Ishikawa (cell line): Measurements from ENCODE around the gene NOTCH3.

ENCODE experiments used
- CEBPB ChIP-seq: IDR thresholded peaks from 2 replicates; pipeline ENCODE4 v1.6.1; 2012
- CREB1 ChIP-seq: IDR thresholded peaks from 2 replicates; pipeline ENCODE4 v1.6.1; 2012; ENCODE audit warnings: low read depth
- EGR1 ChIP-seq: IDR thresholded peaks from 2 replicates; pipeline ENCODE4 v1.6.1; 2012
- EP300 ChIP-seq: IDR thresholded peaks from 2 replicates; pipeline ENCODE4 v1.6.1; 2012; ENCODE audit warnings: borderline replicate concordance
- FOXM1 ChIP-seq: IDR thresholded peaks from 2 replicates; pipeline ENCODE4 v1.6.1; 2012; ENCODE audit warnings: low read depth, borderline replicate concordance
- NFIC ChIP-seq: IDR thresholded peaks from 2 replicates; pipeline ENCODE4 v1.6.1; 2012
- RAD21 ChIP-seq: IDR thresholded peaks from 2 replicates; pipeline ENCODE4 v1.6.1; 2012; ENCODE audit warnings: low read depth
- TAF1 ChIP-seq: IDR thresholded peaks from 2 replicates; pipeline ENCODE4 v1.6.1; 2012; ENCODE audit warnings: low read depth, mild to moderate bottlenecking
- TCF12 ChIP-seq: IDR thresholded peaks from 2 replicates; pipeline ENCODE4 v1.6.1; 2012; ENCODE audit warnings: low read depth
- TEAD4 ChIP-seq: IDR thresholded peaks from 2 replicates; pipeline ENCODE4 v1.6.1; 2012
- YY1 ChIP-seq: IDR thresholded peaks from 2 replicates; pipeline ENCODE4 v1.6.1; 2012; ENCODE audit warnings: low read depth
- ZBTB7A ChIP-seq: IDR thresholded peaks from 2 replicates; pipeline ENCODE4 v1.6.1; 2012; ENCODE audit warnings: low read depth
- TF ChIP-seq, protein P1 (sequence below): IDR thresholded peaks from 2 replicates; pipeline ENCODE4 v1.6.1; 2012
- TF ChIP-seq, protein P2 (sequence below): IDR thresholded peaks from 2 replicates; pipeline ENCODE4 v1.6.1; 2012
- TF ChIP-seq, protein P3 (sequence below): IDR thresholded peaks from 2 replicates; pipeline ENCODE4 v1.6.1; 2012; ENCODE audit warnings: low read depth, mild to moderate bottlenecking

NOTCH3 gene

DNA sequence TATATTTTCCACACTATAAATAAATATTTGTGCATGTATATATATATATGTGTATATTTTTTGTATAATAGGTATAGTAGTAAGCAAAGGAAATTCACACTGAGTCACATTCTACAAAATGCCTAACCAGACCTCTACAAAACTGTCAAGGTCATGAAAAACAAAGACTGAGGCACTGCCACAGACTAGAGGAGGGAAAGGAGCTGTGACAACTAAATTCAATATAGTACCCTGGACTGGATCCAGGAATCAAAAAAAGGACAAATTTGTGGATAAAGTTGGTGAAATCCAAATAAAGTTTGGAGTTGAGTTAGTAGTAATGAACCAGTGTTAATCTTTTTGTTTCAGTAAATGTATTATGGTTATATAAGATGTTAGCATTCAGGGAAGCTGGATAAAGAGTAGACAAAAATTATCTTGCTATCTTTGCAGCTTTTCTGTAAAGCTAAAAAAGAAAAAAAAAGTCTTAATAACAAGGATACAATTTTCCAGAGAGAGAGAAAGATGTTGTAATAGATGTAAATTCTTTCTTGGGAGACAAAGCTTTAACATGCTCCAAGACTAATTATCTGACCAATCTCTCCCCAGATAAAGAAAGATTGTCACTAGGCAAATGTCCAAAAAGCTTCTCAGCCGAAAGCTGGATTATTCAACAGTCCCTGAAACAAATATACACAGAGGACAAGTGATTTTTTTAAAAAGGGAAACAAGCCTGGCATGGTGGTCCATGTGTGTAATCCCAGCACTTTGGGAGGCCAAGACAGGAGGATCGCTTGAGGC is 74.5 kb downstream of the NOTCH3 start:
- TF ChIP-seq EP300 (no peak), ZBTB7A (no peak), YY1 (no peak), TAF1 (no peak)
- TF ChIP-seq, protein P1, sequence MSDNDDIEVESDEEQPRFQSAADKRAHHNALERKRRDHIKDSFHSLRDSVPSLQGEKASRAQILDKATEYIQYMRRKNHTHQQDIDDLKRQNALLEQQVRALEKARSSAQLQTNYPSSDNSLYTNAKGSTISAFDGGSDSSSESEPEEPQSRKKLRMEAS: no peak

DNA sequence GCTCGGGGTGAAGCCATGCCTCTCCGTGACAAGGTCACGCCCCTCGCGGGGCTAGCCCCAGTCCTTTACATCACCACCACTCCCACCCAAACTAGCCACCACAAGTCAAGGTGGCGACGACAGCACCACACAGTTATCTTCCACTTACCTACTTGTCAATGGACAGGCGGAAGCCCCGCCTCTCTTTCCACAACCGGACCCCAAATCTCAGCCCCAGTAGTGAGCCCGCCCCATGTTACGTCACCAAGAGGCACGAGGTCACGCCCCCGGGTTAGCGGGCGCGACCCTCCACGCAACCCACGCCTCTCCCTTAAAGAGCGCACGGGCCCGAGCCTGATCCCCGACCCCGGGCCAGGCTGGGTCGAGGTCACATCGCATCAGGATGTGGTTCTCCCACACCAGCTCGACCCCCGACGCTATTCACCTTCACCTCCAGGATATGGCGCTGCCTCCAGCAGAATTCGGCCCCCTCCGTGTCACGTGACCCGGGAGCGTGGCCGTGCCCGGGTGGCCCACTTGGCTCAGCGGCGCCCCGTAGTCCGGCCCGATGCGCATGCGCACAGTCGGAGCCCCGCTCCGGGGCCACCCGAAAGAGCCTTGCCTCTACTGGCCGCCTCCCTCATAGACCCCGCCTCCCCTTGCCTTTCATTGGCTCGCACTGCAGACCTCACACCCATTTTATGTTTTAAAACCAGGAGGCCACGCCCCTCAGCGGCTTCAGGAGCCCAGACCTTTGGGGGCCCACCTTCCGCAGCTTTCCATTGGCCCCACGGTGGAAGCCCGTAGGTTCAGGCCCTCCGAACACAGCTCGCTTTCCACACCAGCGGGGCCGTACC is 75.3 kb downstream of the NOTCH3 start:
- TF ChIP-seq, protein P2, sequence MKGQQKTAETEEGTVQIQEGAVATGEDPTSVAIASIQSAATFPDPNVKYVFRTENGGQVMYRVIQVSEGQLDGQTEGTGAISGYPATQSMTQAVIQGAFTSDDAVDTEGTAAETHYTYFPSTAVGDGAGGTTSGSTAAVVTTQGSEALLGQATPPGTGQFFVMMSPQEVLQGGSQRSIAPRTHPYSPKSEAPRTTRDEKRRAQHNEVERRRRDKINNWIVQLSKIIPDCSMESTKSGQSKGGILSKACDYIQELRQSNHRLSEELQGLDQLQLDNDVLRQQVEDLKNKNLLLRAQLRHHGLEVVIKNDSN: peak; percentile 97
- TF ChIP-seq NFIC (no peak), TEAD4 (no peak), ZBTB7A (no peak; the same call in 1 of the 2 replicates), TAF1 (no peak), RAD21 (no peak), CEBPB (no peak), YY1 (peak; percentile 69), CREB1 (no peak; the same call in 1 of the 2 replicates), EGR1 (peak; percentile 27; the same call in 1 of the 2 replicates), FOXM1 (peak; percentile 75), EP300 (no peak), TCF12 (no peak; the same call in 1 of the 2 replicates)
- TF ChIP-seq, protein P3, sequence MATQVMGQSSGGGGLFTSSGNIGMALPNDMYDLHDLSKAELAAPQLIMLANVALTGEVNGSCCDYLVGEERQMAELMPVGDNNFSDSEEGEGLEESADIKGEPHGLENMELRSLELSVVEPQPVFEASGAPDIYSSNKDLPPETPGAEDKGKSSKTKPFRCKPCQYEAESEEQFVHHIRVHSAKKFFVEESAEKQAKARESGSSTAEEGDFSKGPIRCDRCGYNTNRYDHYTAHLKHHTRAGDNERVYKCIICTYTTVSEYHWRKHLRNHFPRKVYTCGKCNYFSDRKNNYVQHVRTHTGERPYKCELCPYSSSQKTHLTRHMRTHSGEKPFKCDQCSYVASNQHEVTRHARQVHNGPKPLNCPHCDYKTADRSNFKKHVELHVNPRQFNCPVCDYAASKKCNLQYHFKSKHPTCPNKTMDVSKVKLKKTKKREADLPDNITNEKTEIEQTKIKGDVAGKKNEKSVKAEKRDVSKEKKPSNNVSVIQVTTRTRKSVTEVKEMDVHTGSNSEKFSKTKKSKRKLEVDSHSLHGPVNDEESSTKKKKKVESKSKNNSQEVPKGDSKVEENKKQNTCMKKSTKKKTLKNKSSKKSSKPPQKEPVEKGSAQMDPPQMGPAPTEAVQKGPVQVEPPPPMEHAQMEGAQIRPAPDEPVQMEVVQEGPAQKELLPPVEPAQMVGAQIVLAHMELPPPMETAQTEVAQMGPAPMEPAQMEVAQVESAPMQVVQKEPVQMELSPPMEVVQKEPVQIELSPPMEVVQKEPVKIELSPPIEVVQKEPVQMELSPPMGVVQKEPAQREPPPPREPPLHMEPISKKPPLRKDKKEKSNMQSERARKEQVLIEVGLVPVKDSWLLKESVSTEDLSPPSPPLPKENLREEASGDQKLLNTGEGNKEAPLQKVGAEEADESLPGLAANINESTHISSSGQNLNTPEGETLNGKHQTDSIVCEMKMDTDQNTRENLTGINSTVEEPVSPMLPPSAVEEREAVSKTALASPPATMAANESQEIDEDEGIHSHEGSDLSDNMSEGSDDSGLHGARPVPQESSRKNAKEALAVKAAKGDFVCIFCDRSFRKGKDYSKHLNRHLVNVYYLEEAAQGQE: no peak
- TF ChIP-seq, protein P1: peak; percentile 77

DNA sequence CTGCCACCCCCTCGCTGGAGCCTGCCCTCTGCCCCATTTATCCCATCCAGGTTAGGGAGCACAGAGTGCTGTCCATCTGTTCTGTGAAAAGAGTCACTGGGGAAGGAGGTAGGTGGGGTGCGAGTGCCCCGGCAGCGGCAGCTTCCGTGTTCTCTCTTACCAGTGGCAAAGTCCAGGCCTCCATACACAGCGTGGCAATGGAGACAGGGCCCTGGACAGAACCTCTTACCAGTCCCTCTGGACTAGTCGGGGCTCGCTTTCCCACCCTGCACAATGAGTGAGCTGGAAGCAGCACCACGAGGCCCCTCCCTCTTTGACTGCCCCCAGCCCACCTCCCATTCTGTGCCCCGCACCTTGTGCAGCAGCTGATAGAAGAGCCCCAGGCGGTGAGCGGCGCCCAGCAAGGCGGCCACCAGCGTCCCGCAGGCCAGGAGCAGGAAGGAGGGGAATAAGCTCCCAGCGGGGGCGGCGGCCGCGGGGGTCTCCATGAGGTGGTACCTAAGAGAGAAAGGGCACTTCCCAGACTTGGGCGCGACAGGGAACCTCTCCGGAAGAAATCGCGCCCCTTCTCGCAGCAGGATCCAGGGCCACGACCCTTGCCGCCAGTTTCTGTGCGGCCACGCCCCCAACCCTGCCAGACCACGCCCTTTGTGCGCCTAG is 76.1 kb downstream of the NOTCH3 start:
- peak; percentile 39; the same call in 1 of the 2 replicates for TF ChIP-seq ZBTB7A
- TF ChIP-seq RAD21: no peak

DNA sequence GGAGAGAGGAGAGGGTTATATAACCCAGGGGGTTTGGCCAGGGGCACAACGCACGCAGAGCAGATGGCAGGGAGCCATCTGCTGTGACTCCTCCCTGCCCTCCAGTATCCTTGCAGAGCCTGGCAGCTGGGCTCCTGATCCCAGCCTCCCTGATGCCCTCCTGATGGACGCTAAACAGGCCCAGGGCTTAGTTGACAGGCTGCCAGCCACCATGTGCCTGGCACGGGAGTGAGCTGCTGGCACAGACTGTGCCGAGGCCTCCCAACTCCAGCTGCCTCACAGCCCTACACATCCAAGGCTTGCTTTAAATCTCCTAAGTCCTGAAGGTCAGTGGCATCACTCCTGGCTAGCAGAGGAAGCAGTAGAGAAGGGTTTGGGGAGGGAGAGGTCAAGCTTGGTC is 76.9 kb downstream of the NOTCH3 start:
- TF ChIP-seq RAD21: no peak
- no peak for TF ChIP-seq CREB1
- no peak for TF ChIP-seq EP300

DNA sequence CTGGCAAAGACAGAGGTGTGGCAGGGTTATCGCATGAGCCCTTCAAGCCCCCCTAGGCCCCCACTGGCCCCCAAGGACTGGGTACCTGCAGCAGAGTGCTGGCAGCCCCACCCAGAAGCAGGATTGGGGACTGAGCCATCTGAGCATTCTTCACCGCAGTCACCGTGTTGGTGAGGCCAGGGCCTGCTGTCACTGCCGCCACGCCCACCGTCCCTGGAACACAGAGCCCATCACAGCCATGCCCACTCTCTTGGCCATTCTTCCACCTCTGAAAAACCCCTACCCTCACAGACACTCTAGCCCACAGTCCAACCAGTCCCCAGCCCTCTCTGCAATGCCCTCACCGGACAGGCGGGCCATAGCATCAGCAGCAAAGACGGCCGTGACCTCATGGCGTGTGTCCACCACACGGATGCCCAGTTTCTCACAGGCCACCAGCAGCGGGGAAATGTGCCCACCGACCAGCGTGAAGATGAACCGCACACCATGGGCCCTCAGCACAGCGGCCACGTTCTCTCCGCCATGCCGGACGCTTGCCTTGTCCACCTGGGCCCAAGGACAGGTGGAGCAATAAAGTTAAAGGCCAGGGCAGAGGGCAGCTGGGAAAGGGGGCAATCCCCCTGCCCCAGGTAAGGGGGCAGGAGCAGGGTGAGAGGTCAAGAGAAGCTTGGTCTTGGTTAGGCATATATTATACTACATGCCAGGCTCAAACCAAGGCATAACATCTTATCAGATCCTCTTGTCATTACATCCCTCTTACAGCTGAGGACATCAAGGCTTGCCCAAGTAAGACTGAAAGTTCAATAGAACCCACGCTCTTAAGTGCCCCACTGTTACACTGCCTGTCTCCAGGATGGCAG is 77.5 kb downstream of the NOTCH3 start:
- no peak for TF ChIP-seq CREB1
- TF ChIP-seq, protein P3: no peak
- TF ChIP-seq CEBPB: no peak
- no peak for TF ChIP-seq FOXM1
- TF ChIP-seq EP300: no peak
- no peak for TF ChIP-seq TEAD4
- TF ChIP-seq NFIC: no peak
- no peak for TF ChIP-seq TCF12
- TF ChIP-seq, protein P1: no peak
- TF ChIP-seq YY1: no peak
- TF ChIP-seq RAD21: no peak
- TF ChIP-seq ZBTB7A: no peak
- TF ChIP-seq, protein P2: no peak
- TF ChIP-seq TAF1: no peak
- TF ChIP-seq EGR1: no peak
